SHP77 treated with DMSO at 0.1 percent for 48 hours (cell line): ENCODE measurements around the gene RABGGTA.

ENCODE experiments used
- DNase-seq: peaks from one replicate; lab custom pipeline; 2025; lab: John Stamatoyannopoulos, UW

Gene RABGGTA

DNA sequence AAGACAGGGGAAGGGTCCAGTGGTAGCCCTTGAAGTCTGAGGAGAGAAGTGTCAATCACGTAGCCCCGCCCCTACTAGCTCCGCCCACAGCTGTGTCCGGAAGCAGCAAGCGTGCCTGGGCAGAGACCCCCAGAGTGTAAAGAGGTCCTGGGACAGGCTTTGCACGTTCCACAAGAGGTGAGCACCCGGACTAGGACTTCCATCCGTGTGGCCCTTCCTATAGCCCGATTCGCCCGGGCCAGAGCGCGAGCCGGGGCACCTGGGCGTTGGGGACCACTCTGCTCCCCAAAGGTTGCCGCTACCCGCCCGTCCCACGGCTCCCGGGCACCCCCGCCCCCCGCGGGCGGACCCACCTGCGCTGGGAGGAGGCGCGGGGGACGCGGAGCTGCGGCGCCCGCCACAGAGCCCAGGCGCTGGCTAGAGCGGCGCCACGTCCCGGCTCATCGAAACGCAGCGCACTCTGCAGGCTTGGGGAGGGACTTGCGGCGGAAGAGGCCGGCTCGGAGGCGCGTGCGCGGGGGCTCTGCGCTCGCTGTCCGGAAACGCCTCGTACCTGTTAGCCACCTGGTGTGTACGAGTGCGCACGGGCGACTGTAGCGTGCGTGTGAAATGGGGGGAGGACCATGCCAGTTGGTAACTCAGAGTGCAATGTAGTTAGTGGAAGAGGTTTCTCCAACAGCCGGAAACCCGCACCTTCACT lies at the start of gene RABGGTA:
TSS of gene RABGGTA (minus strand) at position 464 of the 700 bp plus-strand sequence. CDS start 482 bp downstream, outside the sequence.
- peak; percentile 83 for DNase-seq

DNA sequence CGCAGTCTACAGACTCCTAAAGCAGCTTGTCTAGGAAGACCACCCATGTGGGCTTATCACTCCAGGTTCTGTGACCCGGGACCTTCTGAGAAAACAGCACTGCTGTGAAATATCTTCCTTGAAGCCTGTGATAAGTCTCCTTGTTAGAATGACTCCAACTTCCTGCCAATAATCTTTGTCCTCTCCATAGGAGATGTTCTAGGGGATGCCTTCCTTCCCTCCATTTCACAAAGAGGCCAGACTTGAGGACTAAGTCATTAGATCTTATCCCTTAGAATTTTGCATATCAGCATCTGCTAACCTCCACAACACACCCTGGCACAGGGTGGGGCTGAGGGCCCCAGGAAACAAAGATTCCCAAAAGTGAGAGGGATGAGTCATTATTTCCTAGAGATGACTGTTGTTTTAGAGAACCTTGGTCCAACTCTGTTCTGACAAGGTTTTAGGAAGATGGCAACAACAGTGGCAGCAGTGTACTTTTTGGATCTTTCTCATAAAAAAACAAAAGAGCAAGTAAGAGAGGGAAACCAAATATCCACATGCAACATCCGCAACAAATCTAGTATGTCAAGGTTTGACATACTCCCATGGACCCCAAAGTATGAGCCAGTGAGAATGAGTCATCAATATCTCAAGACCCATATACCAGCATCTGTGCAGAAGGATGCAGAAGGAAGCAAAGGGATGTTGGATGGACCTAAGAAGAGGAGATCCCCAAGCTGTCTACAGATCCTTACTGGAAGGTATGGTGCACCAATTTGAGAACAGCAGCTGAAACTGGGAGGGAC lies 45.9 kb upstream of the RABGGTA start:
- no peak for DNase-seq

DNA sequence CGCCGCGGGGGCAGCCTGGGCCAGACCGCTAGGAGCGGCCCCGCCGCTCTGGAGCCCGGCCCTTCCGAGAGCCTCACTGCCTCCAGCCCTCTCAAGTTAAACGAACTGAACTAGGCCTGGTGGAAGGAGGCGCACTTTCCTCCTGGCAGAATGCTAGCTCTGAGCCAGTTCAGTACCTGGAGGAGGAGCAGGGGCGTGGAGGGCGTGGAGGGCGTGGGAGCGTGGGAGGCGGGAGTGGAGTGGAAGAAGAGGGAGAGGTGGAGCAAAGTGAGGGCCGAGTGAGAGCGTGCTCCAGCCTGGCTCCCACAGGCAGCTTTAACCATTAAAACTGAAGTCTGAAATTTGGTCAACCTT lies 45.2 kb upstream of the RABGGTA start:
- no peak for DNase-seq

- no peak for DNase-seq
Observed at GRCh38 chr14:24315807-24316596, 44.6 kb upstream of the RABGGTA start.

DNA sequence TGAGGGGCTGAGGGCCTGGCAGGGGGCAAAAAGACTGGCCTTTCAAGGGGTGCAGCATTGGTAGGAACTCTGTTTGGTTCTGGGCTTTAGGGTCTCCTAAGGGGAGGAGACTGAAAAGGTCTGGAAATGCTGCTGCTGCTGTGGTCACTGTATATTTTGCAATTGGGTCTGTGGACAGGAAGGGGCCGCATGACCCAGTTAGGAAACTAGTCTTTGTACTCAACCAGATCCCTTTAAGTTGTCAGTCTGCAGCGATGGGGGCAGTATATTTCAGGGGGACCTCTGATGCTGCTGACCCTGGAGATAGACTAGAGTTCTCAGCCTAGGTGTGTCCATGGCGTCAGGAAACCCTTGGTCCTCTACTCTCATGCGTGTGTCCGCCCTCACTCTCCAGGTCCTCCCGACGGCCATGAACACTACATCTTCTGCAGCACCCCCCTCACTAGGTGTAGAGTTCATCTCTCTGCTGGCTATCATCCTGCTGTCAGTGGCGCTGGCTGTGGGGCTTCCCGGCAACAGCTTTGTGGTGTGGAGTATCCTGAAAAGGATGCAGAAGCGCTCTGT lies 43.9 kb upstream of the RABGGTA start:
- no peak for DNase-seq

- DNase-seq: no peak
Observed at GRCh38 chr14:24314377-24315193, 43.2 kb upstream of the RABGGTA start.

- DNase-seq: no peak
Observed at GRCh38 chr14:24313913-24314312, 42.5 kb upstream of the RABGGTA start.

DNA sequence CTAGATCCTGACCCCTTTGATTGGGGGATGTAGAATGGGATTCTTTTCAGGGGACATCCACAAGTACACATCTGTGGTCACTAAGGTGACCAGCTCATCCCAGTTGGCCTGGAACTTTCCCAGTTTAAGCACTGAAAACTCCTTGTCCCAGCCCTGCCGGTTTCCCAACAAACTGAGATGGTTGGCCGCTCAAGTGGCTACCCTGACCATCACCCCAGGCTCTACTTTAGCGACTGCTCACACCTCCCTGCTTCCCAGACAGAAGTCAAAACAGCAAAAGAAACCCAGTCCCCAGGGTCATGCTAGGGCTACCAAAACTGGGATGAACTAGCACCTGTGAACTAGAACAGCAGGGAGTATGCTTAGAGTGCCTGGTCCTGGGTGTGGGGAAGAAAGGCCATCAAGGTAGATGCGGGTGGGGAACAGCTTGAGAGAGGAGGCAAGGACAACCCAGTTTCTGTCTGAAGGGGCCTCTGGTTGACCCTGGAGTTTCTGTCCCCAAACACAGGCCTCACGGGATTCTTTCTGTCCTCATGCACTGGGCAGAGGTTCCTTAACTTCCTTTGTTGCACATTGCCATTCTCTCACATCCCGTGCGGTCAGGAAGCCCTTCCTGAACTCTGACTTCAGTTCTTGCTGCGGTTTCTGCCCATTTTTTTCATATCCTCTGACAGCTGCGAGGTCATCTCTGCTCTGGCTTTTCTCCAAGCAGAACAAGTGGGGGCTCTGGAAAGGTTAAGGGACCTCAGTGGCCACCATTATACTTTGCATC lies 41.5 kb upstream of the RABGGTA start:
- DNase-seq: no peak

- no peak for DNase-seq
Observed at GRCh38 chr14:24311837-24312615, 40.6 kb upstream of the RABGGTA start.

DNA sequence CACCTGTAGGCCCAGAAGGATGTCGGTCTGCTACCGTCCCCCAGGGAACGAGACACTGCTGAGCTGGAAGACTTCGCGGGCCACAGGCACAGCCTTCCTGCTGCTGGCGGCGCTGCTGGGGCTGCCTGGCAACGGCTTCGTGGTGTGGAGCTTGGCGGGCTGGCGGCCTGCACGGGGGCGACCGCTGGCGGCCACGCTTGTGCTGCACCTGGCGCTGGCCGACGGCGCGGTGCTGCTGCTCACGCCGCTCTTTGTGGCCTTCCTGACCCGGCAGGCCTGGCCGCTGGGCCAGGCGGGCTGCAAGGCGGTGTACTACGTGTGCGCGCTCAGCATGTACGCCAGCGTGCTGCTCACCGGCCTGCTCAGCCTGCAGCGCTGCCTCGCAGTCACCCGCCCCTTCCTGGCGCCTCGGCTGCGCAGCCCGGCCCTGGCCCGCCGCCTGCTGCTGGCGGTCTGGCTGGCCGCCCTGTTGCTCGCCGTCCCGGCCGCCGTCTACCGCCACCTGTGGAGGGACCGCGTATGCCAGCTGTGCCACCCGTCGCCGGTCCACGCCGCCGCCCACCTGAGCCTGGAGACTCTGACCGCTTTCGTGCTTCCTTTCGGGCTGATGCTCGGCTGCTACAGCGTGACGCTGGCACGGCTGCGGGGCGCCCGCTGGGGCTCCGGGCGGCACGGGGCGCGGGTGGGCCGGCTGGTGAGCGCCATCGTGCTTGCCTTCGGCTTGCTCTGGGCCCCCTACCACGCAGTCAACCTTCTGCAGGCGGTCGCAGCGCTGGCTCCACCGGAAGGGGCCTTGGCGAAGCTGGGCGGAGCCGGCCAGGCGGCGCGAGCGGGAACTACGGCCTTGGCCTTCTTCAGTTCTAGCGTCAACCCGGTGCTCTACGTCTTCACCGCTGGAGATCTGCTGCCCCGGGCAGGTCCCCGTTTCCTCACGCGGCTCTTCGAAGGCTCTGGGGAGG lies 39.5 kb upstream of the RABGGTA start, which contains the start of gene LTB4R:
TSS of gene LTB4R (plus strand) at position 857 of the 959 bp plus-strand sequence. CDS start 4,150 bp downstream, outside the sequence.
- peak; percentile 76 for DNase-seq

- no peak for DNase-seq
Observed at GRCh38 chr14:24310265-24310645, 38.9 kb upstream of the RABGGTA start.

GRCh38 chr14:24309538-24310264 lies 38.3 kb upstream of the RABGGTA start, which contains the start of gene LTB4R2:
TSS of gene LTB4R2 (plus strand) at chr14:24310140. CDS start at chr14:24310665, 525 bp downstream.
- DNase-seq: no peak

DNA sequence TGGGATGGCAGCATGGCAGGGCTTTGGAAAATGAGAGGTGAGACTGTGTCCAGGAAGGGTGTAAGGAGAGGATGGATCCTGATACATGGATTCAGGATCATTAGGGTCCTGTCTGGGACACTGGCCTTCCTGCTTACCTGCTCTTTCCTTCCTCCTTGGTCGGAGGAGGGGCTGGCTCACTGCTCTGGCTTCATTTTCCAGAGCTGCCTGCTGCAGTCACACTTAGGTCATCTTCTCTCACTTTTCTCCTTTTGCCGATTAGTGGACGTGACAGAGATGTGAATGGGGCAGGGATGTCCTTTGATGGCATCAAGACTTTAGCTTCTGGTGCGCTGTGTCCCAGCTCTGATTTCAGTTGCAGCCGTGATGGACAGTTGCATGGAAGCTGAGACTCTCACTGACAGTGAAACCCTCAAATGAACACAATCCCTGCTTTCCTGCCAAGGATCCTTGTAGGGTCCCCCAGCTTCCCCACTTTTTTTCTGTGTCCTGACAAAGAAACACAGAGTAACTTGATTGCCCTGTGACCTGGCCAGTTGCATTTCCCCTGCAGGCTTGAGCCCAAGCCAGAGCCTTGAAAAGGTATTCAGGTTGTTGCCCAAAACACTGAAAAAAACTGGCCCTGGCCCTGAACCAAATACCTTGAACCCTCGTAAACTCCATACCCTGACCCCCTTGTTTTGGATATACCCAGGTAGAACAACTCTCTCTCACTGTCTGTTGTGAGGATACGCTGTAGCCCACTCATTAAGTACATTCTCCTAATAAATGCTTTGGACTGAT lies 37.1 kb upstream of the RABGGTA start:
- DNase-seq: no peak

DNA sequence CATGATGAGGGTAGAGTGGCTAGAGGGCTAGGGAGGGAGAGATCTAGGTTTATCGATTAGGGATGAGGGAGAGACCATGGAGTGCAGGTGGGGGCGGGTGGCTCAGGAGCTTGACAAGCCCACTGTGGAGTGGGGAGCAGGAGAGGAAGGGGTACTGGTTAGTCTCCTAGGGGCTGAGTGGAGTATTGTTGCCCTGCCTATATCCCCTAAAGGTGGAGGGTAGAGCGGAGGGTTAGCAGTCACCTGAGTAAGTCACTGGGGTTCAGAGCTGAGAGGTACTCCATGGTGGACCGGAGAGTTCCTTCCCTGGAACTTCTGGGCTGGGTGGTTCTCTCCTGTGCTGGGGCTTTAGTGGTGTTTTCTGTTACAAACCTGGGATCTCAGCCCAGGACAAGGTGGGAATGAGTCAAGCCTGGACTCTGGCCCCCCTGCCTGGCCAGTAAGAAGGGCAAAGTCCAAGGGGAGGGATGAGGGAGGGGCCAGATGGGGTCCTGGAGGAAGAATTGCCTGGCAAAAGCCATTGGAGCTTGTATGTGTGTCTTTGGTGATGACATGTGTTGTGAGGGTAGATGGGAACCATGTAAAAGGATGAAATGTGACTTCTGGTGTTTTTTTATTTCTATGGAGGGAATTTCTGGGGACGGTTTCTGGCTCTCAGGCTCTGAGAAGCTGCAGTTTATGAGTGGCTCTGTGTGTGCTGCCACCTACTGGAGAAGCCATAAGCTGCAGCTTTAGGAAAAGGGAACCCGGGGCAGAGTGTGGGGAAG lies 36.4 kb upstream of the RABGGTA start, which contains the start of gene CIDEB:
TSS of gene CIDEB (minus strand) at position 403 of the 767 bp plus-strand sequence. CDS start at position 284, 119 bp downstream.
- no peak for DNase-seq

DNA sequence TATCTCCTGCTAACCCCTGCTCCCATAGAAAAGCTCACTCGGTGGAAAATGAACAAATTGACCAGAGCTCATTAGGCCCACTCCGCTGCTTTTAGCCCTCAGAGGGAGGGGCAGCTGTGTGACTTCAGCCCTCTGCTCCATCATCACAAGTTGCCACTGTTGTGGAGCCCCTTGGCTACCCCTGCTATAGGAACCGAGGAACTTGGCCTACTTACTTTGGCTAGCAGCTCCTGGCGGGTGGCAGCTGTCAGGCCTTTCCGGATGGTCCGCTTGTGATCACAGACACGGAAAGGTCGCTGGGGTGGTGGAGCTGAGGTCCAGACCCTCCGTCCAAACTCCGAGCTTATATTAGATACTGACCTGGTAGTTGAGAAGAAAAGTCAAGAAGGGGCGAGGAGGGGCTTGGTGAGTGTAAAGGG lies 35.8 kb upstream of the RABGGTA start:
- no peak for DNase-seq

DNA sequence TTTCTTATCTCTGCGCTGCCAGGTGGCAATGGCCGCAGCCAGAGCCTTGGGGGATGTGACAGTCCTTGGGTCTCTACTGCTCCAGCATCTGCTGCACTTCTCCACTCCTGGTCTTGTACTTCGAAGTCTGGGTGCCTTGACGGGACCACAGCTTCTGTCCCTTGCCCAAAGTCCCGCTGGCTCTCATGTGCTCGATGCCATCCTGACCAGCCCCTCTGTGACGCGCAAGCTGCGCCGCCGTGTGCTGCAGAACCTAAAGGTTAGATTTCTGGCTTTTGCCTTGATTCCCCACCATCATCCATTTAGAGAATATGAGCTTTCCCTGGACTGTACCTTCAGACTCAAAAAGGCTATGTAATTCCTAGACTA lies 32.6 kb upstream of the RABGGTA start:
- DNase-seq: no peak
